ENCODE results near the gene NAA40.
"Not testable (repeated sequence)": the region's sequence is repeated elsewhere in the genome, so short reads cannot be mapped to it uniquely, and the experiment has no call there.

The NAA40 gene

GRCh38 chr11:63951779-63952536 is 13.2 kb downstream of the NAA40 start:
- no peak for TF ChIP-seq CTCF (IDR thresholded peaks at IDR 0.05; ENCODE audit: insufficient read depth, low read length, missing control alignments)
- no peak overlapping the region for H3K4me3 ChIP-seq (ENCODE audit: low read depth, low read length)
- no peak for DNase-seq (ENCODE audit: low read depth, low spot score)
- ChIA-PET CTCF (interaction anchor here (0.8 to 12.8 kb wide), 4 partner anchors 9 to 200 kb away, joined by 3 to 639 read pairs (median 9); partner anchors contain the start of gene MARK2), POLR2A (no interaction called here)

- POLR2A ChIA-PET, result no interaction called here
Measured at GRCh38 chr11:63952570-63952969, 13.8 kb downstream of the NAA40 start.

GRCh38 chr11:63958008-63958407 is 19.2 kb downstream of the NAA40 start:
- TF ChIP-seq CTCF (IDR thresholded peaks at IDR 0.05; ENCODE audit: insufficient read depth, low read length, missing control alignments), result no peak
- POLR2A ChIA-PET, result no interaction called here
- no peak for DNase-seq (ENCODE audit: low read depth, low spot score)
- H3K4me3 ChIP-seq (ENCODE audit: low read depth, low read length), result no peak overlapping the region
- CTCF ChIA-PET, result interaction anchor here (0.8 to 2.2 kb wide), 4 partner anchors 9 to 121 kb away, joined by 3 to 15 read pairs (median 9); partner anchors contain the start of gene MARK2

More at GRCh38 chr11:63952570-63952969, 13.8 kb downstream of the NAA40 start:
- CTCF ChIA-PET, result interaction anchor here (0.8 to 12.8 kb wide), 3 partner anchors 9 to 200 kb away, joined by 3 to 639 read pairs (median 13); partner anchors contain the start of gene MARK2
- no peak for TF ChIP-seq CTCF (IDR thresholded peaks at IDR 0.05; ENCODE audit: insufficient read depth, low read length, missing control alignments)
- H3K4me3 ChIP-seq (ENCODE audit: low read depth, low read length), result no peak overlapping the region
- no peak for DNase-seq (ENCODE audit: low read depth, low spot score)

GRCh38 chr11:63961608-63962412 is 23.0 kb downstream of the NAA40 start:
- POLR2A ChIA-PET, result interaction anchor here (0.6 kb wide), 1 partner anchor 27 kb away, joined by 4 read pairs; no protein-coding TSS in a partner anchor

GRCh38 chr11:63963895-63964294 is 25.1 kb downstream of the NAA40 start:
- CTCF ChIA-PET, result interaction anchor here (1.4 to 3.4 kb wide), 3 partner anchors 13 to 126 kb away, joined by 4 to 17 read pairs (median 6); partner anchors contain the start of gene MARK2
- DNase-seq (ENCODE audit: low read depth, low spot score); H3K4me3 ChIP-seq (ENCODE audit: low read depth, low read length); POLR2A ChIA-PET: not testable (repeated sequence)

More at GRCh38 chr11:63961608-63962412, 23.0 kb downstream of the NAA40 start:
- no peak overlapping the region for H3K4me3 ChIP-seq (ENCODE audit: low read depth, low read length)
- DNase-seq (ENCODE audit: low read depth, low spot score), result no peak
- CTCF ChIA-PET, result interaction anchor here (0.7 to 3.4 kb wide), 8 partner anchors 12 to 191 kb away, joined by 3 to 17 read pairs (median 4); partner anchors contain the start of gene RCOR2
- TF ChIP-seq CTCF (IDR thresholded peaks at IDR 0.05; ENCODE audit: insufficient read depth, low read length, missing control alignments), result no peak

- ChIA-PET POLR2A (no interaction called here), CTCF (interaction anchor here (1.0 to 2.7 kb wide), 5 partner anchors 8 to 186 kb away, joined by 3 to 7 read pairs (median 6); no protein-coding TSS in a partner anchor)
- no peak overlapping the region for H3K4me3 ChIP-seq (ENCODE audit: low read depth, low read length)
- no peak for DNase-seq (ENCODE audit: low read depth, low spot score)
- no peak for TF ChIP-seq CTCF (IDR thresholded peaks at IDR 0.05; ENCODE audit: insufficient read depth, low read length, missing control alignments)
Measured at GRCh38 chr11:63966444-63966843, 27.6 kb downstream of the NAA40 start.

Measured in AG04449 (cell line).